Neural progenitor cell (in vitro differentiated cells): Measurements from ENCODE around the gene TRIM50. TPM values are rescaled to one million over a fixed set of nuclear protein-coding genes. Genes with fewer than 3 reads are reported as not detected.
A peak's percentile ranks its signal among the peaks of the same experiment; 100 is the strongest.

ENCODE experiments used
- DNase-seq: peaks from one replicate; pipeline ENCODE4 v3.0.0-alpha.2; 2016; ENCODE audit warnings: low spot score
- H2AFZ ChIP-seq: fragments of 200-600 bp; sonication (generic); replicated peaks from 2 replicates; pipeline ENCODE4 v1.6.1; 2016; ENCODE audit warnings: antibody characterized with exemption
- H3F3A ChIP-seq: fragments of 200-600 bp; sonication (generic); 2 replicates; pipeline ENCODE4 v1.6.1; 2016; ENCODE audit warnings: antibody characterized with exemption, low read depth
- H3K27ac ChIP-seq: fragments of 200-600 bp; sonication (generic); 2 replicates; pipeline ENCODE4 v1.5.1; 2016; ENCODE audit warnings: mild to moderate bottlenecking
- H3K27me3 ChIP-seq: fragments of 200-600 bp; sonication (generic); 2 replicates; pipeline ENCODE4 v1.6.1; 2016; ENCODE audit warnings: mild to moderate bottlenecking, moderate library complexity
- H3K36me3 ChIP-seq: fragments of 200-600 bp; sonication (generic); 2 replicates; pipeline ENCODE4 v1.5.1; 2016
- H3K4me1 ChIP-seq: fragments of 200-600 bp; sonication (generic); 2 replicates; pipeline ENCODE4 v1.6.1; 2016; ENCODE audit warnings: mixed run types
- H3K4me2 ChIP-seq: fragments of 200-600 bp; sonication (generic); 2 replicates; pipeline ENCODE4 v1.6.1; 2016
- H3K4me3 ChIP-seq: fragments of 200-600 bp; sonication (generic); 2 replicates; pipeline ENCODE4 v1.5.1; 2016
- H3K79me2 ChIP-seq: fragments of 200-600 bp; sonication (generic); 2 replicates; pipeline ENCODE4 v1.6.1; 2016; ENCODE audit warnings: low read depth
- H3K9ac ChIP-seq: fragments of 200-600 bp; sonication (generic); 2 replicates; pipeline ENCODE4 v1.6.1; 2016
- H3K9me3 ChIP-seq: fragments of 200-600 bp; sonication (generic); 2 replicates; pipeline ENCODE4 v1.5.1; 2016; ENCODE audit warnings: low read depth
- H4K20me1 ChIP-seq: fragments of 200-600 bp; sonication (generic); 2 replicates; pipeline ENCODE4 v1.6.1; 2016; ENCODE audit warnings: low read depth
- H3K27ac Mint-ChIP-seq: 3 replicates; pipeline ENCODE4 v1.8.0; 2021; ENCODE audit warnings: mixed read lengths
- H3K27me3 Mint-ChIP-seq: 2 replicates; pipeline ENCODE4 v1.8.0; 2022; ENCODE audit warnings: low read depth, mild to moderate bottlenecking, inconsistent platforms, moderate library complexity, mixed read lengths; ENCODE audit not compliant: insufficient read depth
- H3K36me3 Mint-ChIP-seq: 3 replicates; pipeline ENCODE4 v1.8.0; 2021; ENCODE audit warnings: mixed read lengths
- H3K4me1 Mint-ChIP-seq: 3 replicates; pipeline ENCODE4 v1.8.0; 2021; ENCODE audit warnings: mixed read lengths
- H3K4me3 Mint-ChIP-seq: 3 replicates; pipeline ENCODE4 v1.8.0; 2021; ENCODE audit warnings: mild to moderate bottlenecking, moderate library complexity, mixed read lengths
- H3K9me3 Mint-ChIP-seq: 3 replicates; pipeline ENCODE4 v1.8.0; 2020; ENCODE audit warnings: mixed read lengths
- CTCF ChIP-seq: fragments of 200-600 bp; sonication (generic); IDR thresholded peaks from 2 replicates; pipeline ENCODE4 v1.5.1; 2017; ENCODE audit warnings: antibody characterized with exemption, mild to moderate bottlenecking
- EZH2 ChIP-seq: fragments of 200-600 bp; sonication (generic); IDR thresholded peaks from 2 replicates; pipeline ENCODE4 v1.6.1; 2017; ENCODE audit warnings: antibody characterized with exemption, mild to moderate bottlenecking, moderate library complexity
- EZH2phosphoT487 ChIP-seq: fragments of 200-600 bp; sonication (generic); IDR thresholded peaks from 2 replicates; pipeline ENCODE4 v1.6.1; 2017; ENCODE audit warnings: antibody characterized with exemption
- total RNA-seq: library from RNA; depleted of rRNA; stranded (reverse); fragments of >200 nt; gene quantifications from 2 replicates; pipeline ENCODE4 v1.2.3, GENCODE V29; 2015; ENCODE audit warnings: low replicate concordance

The TRIM50 gene
- total RNA-seq, 1 donor from 2014 or later = not detected

- Histone ChIP-seq H3K4me3 (no peak overlapping the region), H3K27me3 (no peaks in the 10 kb centered on the region), H4K20me1 (no peaks in the 10 kb centered on the region), H3K36me3 (no peaks in the 10 kb centered on the region), H3K4me1 (peaks cover 15% of the 10 kb centered on the region), H3F3A (peaks cover 9% of the 10 kb centered on the region), H3K9me3 (no peaks in the 10 kb centered on the region), H3K79me2 (no peaks in the 10 kb centered on the region), H2AFZ (peak overlapping the region; percentile 79), H3K27ac (no peak overlapping the region), H3K9ac (no peak overlapping the region), H3K4me2 (no peak overlapping the region)
- Mint-ChIP-seq H3K4me3 (no peak overlapping the region), H3K4me1 (peaks cover 33% of the 10 kb centered on the region), H3K36me3 (peaks cover 4% of the 10 kb centered on the region), H3K27ac (peak overlapping the region; percentile 90), H3K27me3 (peaks cover 4% of the 10 kb centered on the region), H3K9me3 (peaks cover 11% of the 10 kb centered on the region)
- DNase-seq = no peak
- TF ChIP-seq EZH2 = no peak
- TF ChIP-seq CTCF = no peak
- no peak for TF ChIP-seq EZH2phosphoT487
These were observed 22.6 kb upstream of the TRIM50 start for GRCh38 chr7:73350306-73351068.

- Histone ChIP-seq H3K27me3 (no peaks in the 10 kb centered on the region), H3K4me2 (no peak overlapping the region), H3K4me1 (peaks cover 10% of the 10 kb centered on the region), H2AFZ (no peak overlapping the region), H3K36me3 (no peaks in the 10 kb centered on the region), H3K9ac (no peak overlapping the region), H3K9me3 (no peaks in the 10 kb centered on the region), H3K79me2 (no peaks in the 10 kb centered on the region), H3K4me3 (no peak overlapping the region), H3F3A (peaks cover 5% of the 10 kb centered on the region), H4K20me1 (no peaks in the 10 kb centered on the region), H3K27ac (no peak overlapping the region)
- Mint-ChIP-seq H3K9me3 (peaks cover 11% of the 10 kb centered on the region), H3K36me3 (peaks cover 4% of the 10 kb centered on the region), H3K27me3 (peaks cover 4% of the 10 kb centered on the region), H3K4me1 (peaks cover 29% of the 10 kb centered on the region), H3K27ac (peak overlapping the region; percentile 90), H3K4me3 (no peak overlapping the region)
- DNase-seq = no peak
- no peak for TF ChIP-seq EZH2phosphoT487
- TF ChIP-seq EZH2 = no peak
- TF ChIP-seq CTCF = no peak
These were observed 21.9 kb upstream of the TRIM50 start for GRCh38 chr7:73349763-73350162.

- Histone ChIP-seq H3F3A (peaks cover 5% of the 10 kb centered on the region), H3K36me3 (no peaks in the 10 kb centered on the region), H4K20me1 (no peaks in the 10 kb centered on the region), H3K9me3 (no peaks in the 10 kb centered on the region), H3K9ac (no peak overlapping the region), H3K27me3 (no peaks in the 10 kb centered on the region), H3K4me2 (no peak overlapping the region), H3K4me3 (no peak overlapping the region), H2AFZ (peak overlapping the region; percentile 1), H3K27ac (no peak overlapping the region), H3K79me2 (no peaks in the 10 kb centered on the region), H3K4me1 (peaks cover 21% of the 10 kb centered on the region)
- H3K36me3 Mint-ChIP-seq = no peaks in the 10 kb centered on the region
- H3K9me3 Mint-ChIP-seq = no peaks in the 10 kb centered on the region
- peaks cover 38% of the 10 kb centered on the region for H3K4me1 Mint-ChIP-seq
- peaks cover 10% of the 10 kb centered on the region for H3K27me3 Mint-ChIP-seq
- TF ChIP-seq EZH2 (no peak), EZH2phosphoT487 (no peak), CTCF (no peak)
- no peak overlapping the region for H3K27ac Mint-ChIP-seq
- DNase-seq = no peak
- H3K4me3 Mint-ChIP-seq = no peak overlapping the region
These were observed 18.1 kb upstream of the TRIM50 start for GRCh38 chr7:73345951-73346350.
